WERI-Rb-1 (cell line): ENCODE results near the gene RAI1.

Experiments used
- DNase-seq: peaks from one replicate; pipeline ENCODE4 v3.0.0-alpha.2; 2020
- H3K27ac ChIP-seq: fragments of 250-450 bp; sonication (Bioruptor Pico); 2 replicates; pipeline ENCODE4 v1.5.1; 2020; ENCODE audit warnings: mild to moderate bottlenecking, moderate library complexity
- H3K27me3 ChIP-seq: fragments of 250-450 bp; sonication (Bioruptor Pico); 2 replicates; pipeline ENCODE4 v1.5.1; 2021; ENCODE audit warnings: mild to moderate bottlenecking, low read depth, moderate library complexity; ENCODE audit not compliant: insufficient read depth, severe bottlenecking
- H3K36me3 ChIP-seq: fragments of 250-450 bp; sonication (Bioruptor Pico); 2 replicates; pipeline ENCODE4 v1.5.1; 2020; ENCODE audit warnings: mild to moderate bottlenecking, moderate library complexity
- H3K4me3 ChIP-seq: 2 replicates; pipeline ENCODE4 v1.5.1; 2011; ENCODE audit warnings: low read depth, mild to moderate bottlenecking, control low read depth, low read length
- H3K9me3 ChIP-seq: fragments of 250-450 bp; sonication (Bioruptor Pico); 2 replicates; pipeline ENCODE4 v1.5.1; 2021; ENCODE audit warnings: mild to moderate bottlenecking, moderate library complexity; ENCODE audit not compliant: severe bottlenecking
- TF ChIP-seq, protein P1 (sequence below): IDR thresholded peaks from 2 replicates; pipeline ENCODE4 v1.5.1; 2011; ENCODE audit warnings: low read depth, mild to moderate bottlenecking, control low read depth, inconsistent platforms, low read length

RAI1 gene

DNA sequence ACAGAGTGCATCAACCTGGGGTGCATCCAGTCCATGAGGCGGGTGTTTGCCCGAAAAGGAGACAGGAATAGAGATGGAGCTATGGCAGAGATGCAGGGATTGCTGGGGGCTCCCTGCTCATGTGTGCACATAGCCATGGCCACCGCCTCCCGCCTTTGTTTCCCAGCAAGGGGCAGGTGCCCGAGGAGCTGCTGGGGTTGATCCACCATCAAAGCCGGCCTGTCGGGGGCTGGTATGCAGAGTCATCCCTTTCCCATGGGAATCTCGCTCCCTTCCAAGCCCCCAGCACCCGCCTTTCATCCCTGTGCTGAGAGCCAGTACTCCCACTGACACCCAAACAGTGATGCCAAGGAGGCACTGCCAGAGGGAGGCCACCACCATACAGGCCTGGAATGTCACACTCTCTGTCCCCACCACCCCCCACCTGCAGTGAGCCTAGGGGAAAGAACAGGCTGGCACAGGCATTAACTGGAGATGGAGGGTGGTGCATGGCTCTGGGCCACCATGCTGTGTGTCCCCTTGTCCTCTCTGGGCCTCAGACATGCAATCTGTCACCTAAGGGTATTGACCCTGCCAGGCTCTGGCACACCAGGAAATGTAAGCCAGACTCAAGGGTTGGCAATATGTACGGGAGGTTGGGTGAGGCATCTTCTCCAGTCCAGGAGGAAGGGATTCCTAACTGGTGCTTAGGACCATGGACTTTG lies 90.4 kb downstream of the RAI1 start:
- Histone ChIP-seq H3K27ac (peak overlapping the region; percentile 79), H3K9me3 (no peaks in the 10 kb centered on the region), H3K4me3 (no peak overlapping the region), H3K36me3 (peaks cover 5% of the 10 kb centered on the region), H3K27me3 (no peaks in the 10 kb centered on the region)
- TF ChIP-seq, protein P1, sequence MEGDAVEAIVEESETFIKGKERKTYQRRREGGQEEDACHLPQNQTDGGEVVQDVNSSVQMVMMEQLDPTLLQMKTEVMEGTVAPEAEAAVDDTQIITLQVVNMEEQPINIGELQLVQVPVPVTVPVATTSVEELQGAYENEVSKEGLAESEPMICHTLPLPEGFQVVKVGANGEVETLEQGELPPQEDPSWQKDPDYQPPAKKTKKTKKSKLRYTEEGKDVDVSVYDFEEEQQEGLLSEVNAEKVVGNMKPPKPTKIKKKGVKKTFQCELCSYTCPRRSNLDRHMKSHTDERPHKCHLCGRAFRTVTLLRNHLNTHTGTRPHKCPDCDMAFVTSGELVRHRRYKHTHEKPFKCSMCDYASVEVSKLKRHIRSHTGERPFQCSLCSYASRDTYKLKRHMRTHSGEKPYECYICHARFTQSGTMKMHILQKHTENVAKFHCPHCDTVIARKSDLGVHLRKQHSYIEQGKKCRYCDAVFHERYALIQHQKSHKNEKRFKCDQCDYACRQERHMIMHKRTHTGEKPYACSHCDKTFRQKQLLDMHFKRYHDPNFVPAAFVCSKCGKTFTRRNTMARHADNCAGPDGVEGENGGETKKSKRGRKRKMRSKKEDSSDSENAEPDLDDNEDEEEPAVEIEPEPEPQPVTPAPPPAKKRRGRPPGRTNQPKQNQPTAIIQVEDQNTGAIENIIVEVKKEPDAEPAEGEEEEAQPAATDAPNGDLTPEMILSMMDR: no peak
- DNase-seq: no peak

DNA sequence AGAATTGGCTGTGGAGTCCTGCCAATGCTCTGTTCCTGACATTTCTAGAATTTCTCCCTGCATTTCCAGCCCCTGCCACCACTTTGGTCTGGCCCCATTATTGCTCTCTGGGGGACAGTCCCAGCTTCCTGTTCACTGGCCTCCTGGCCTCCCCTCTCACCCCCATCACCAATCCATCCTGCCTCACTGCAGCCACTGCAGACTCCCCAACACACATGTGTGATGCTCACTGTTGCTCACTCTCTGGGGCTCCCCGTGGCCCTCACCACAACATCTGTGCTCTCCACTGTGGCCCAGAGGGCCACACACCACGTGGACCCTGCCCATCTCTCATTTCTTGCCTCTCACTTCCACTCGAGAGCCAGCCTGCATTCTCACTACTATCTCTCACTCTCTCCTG lies 91.0 kb downstream of the RAI1 start:
- H3K9me3 ChIP-seq: no peaks in the 10 kb centered on the region
- no peak overlapping the region for H3K27ac ChIP-seq
- H3K27me3 ChIP-seq: no peaks in the 10 kb centered on the region
- peaks cover 5% of the 10 kb centered on the region for H3K36me3 ChIP-seq
- no peak overlapping the region for H3K4me3 ChIP-seq
- TF ChIP-seq, protein P1: no peak
- no peak for DNase-seq

- H3K4me3 ChIP-seq: no peak overlapping the region
- H3K27ac ChIP-seq: no peak overlapping the region
- peaks cover 14% of the 10 kb centered on the region for H3K36me3 ChIP-seq
- TF ChIP-seq, protein P1: 0 out of 2 replicates have a peak, but pooled peaks have one; percentile 5
- no peaks in the 10 kb centered on the region for H3K27me3 ChIP-seq
- no peaks in the 10 kb centered on the region for H3K9me3 ChIP-seq
- no peak for DNase-seq
Observed at GRCh38 chr17:17774009-17774881, 93.0 kb downstream of the RAI1 start.

DNA sequence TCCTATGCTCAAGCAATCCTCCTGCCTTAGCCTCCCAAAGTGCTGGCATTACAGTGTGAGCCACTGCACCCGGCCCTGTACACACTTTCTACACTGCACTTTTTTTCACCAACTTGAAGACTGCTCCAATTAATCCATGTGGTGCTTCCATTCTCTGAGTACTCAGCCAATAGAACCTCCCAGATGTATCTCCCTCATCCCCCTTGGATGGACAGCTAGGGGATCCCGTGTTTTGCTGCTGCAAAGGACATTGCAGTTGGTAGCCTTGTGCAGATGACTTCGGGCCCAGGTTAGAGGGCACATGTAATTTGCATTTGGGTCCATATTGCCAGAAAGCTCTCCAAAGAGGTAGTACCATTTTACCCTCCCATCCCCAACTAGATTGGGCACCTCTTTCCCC lies 95.6 kb downstream of the RAI1 start:
- H3K36me3 ChIP-seq: peaks cover 14% of the 10 kb centered on the region
- H3K9me3 ChIP-seq: no peaks in the 10 kb centered on the region
- DNase-seq: no peak
- H3K27me3 ChIP-seq: no peaks in the 10 kb centered on the region
- no peak overlapping the region for H3K27ac ChIP-seq
- no peak overlapping the region for H3K4me3 ChIP-seq
- TF ChIP-seq, protein P1: no peak

DNA sequence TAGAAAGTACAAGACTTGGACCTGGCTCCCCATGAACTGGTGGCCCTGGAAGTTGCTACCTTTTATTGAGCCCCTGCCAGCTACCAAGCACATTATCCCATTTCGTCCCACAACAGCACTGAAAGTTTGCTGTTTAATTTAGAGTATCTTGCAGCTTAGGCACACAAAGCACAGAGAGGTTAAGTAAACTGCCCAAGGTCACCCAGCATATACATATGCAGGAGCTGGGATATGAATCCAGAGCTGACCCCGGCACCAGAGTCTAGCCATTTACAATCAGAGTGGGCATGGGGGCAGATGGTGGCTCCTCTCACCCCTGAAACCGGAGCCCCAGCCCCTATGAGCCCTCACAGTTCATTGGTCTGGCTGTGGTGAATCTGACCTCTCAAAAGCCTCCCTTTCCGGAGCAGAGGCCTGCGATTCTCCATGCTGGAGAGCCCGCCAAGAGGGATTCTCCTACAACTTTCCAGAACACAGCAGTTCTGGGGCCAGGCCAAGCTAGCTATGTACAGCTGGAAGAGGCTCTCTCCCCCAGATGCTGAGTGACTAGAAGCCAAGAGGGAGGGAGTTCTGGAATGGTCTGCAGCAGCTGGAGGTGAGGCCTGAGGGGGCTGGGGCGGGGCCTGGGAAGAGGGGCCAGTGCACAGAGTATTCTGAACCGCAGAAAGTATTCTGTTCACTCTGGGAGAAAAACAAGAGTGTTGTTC lies 97.2 kb downstream of the RAI1 start:
- TF ChIP-seq, protein P1: no peak
- H3K27ac ChIP-seq: no peak overlapping the region; the same call in 1 of the 2 replicates
- DNase-seq: no peak

More for the DNA sequence above, 97.2 kb downstream of the RAI1 start:
- Histone ChIP-seq H3K36me3 (peaks cover 14% of the 10 kb centered on the region), H3K27me3 (no peaks in the 10 kb centered on the region), H3K4me3 (no peak overlapping the region), H3K9me3 (no peaks in the 10 kb centered on the region)
